HG03159 (cell line): ENCODE results near the gene GMDS.

Source experiments
- ATAC-seq: cut with Tn5 transposase; IDR thresholded peaks from one replicate; pipeline ENCODE4 v1.9.1; 2021; ENCODE audit warnings: mild to moderate bottlenecking, moderate library complexity; ENCODE audit not compliant: unreplicated experiment

Gene GMDS

GRCh38 chr6:2242311-2242710, 3.1 kb downstream of the GMDS start:
- no peak for ATAC-seq

GRCh38 chr6:2240961-2241360, 4.4 kb downstream of the GMDS start:
- no peak for ATAC-seq

- no peak for ATAC-seq
Measured at GRCh38 chr6:2237001-2237400, 8.4 kb downstream of the GMDS start.

- ATAC-seq = no peak
Measured at GRCh38 chr6:2235777-2236495, 9.5 kb downstream of the GMDS start.

GRCh38 chr6:2232445-2232844, 13.0 kb downstream of the GMDS start:
- peak; percentile 80 for ATAC-seq

- ATAC-seq = no peak
Measured at GRCh38 chr6:2231438-2231837, 14.0 kb downstream of the GMDS start.

- no peak for ATAC-seq
Measured at GRCh38 chr6:2230659-2231277, 14.6 kb downstream of the GMDS start.

- ATAC-seq = no peak
Measured at GRCh38 chr6:2229742-2230141, 15.7 kb downstream of the GMDS start.

- ATAC-seq = no peak
Measured at GRCh38 chr6:2229039-2229438, 16.4 kb downstream of the GMDS start.

GRCh38 chr6:2228392-2228791, 17.0 kb downstream of the GMDS start:
- no peak for ATAC-seq

GRCh38 chr6:2226775-2227174, 18.6 kb downstream of the GMDS start:
- no peak for ATAC-seq

GRCh38 chr6:2225422-2226392, 19.7 kb downstream of the GMDS start:
- no peak for ATAC-seq

- ATAC-seq = no peak
Measured at GRCh38 chr6:2224847-2225382, 20.5 kb downstream of the GMDS start.

- peak; percentile 24 for ATAC-seq
Measured at GRCh38 chr6:2222275-2222842, 23.0 kb downstream of the GMDS start.

- peak; percentile 54 for ATAC-seq
Measured at GRCh38 chr6:2221726-2222274, 23.6 kb downstream of the GMDS start.

GRCh38 chr6:2220154-2220553, 25.3 kb downstream of the GMDS start:
- ATAC-seq = no peak

GRCh38 chr6:2218866-2219265, 26.5 kb downstream of the GMDS start:
- ATAC-seq = no peak

GRCh38 chr6:2216794-2217383, 28.5 kb downstream of the GMDS start:
- no peak for ATAC-seq

- no peak for ATAC-seq
Measured at GRCh38 chr6:2215342-2215741, 30.1 kb downstream of the GMDS start.

GRCh38 chr6:2213086-2213485, 32.3 kb downstream of the GMDS start:
- ATAC-seq = no peak
